HUES6 (cell line): ENCODE results near the gene GSG1L.

Source experiments
- H3K27ac ChIP-seq: 2 replicates; pipeline ENCODE4 v1.7.0; 2013; ENCODE audit warnings: low read depth, mild to moderate bottlenecking, low read length, inconsistent platforms
- H3K27me3 ChIP-seq: 2 replicates; pipeline ENCODE4 v1.6.1; 2013; ENCODE audit warnings: low read length; ENCODE audit not compliant: control insufficient read depth, insufficient read depth
- H3K36me3 ChIP-seq: 2 replicates; pipeline ENCODE4 v1.6.1; 2013; ENCODE audit warnings: low read length; ENCODE audit not compliant: control insufficient read depth, insufficient read depth
- H3K4me1 ChIP-seq: 2 replicates; pipeline ENCODE4 v1.6.1; 2013; ENCODE audit warnings: low read length; ENCODE audit not compliant: control insufficient read depth, insufficient read depth
- H3K4me3 ChIP-seq: 2 replicates; pipeline ENCODE4 v1.5.1; 2013; ENCODE audit warnings: low read depth, low read length
- H3K9ac ChIP-seq: one replicate; pipeline ENCODE4 v1.6.1; 2013; ENCODE audit warnings: mild to moderate bottlenecking, low read length
- H3K9me3 ChIP-seq: 2 replicates; pipeline ENCODE4 v1.6.1; 2013; ENCODE audit warnings: low read depth, low read length; ENCODE audit not compliant: control insufficient read depth, insufficient read depth

The GSG1L gene

GRCh38 chr16:28062261-28062846 is 1.2 kb downstream of the GSG1L start:
- H3K4me1 ChIP-seq = no peaks in the 10 kb centered on the region
- H3K9ac ChIP-seq = no peak overlapping the region
- no peaks in the 10 kb centered on the region for H3K9me3 ChIP-seq
- H3K36me3 ChIP-seq = no peaks in the 10 kb centered on the region
- no peak overlapping the region for H3K27ac ChIP-seq
- H3K27me3 ChIP-seq = peaks cover 87% of the 10 kb centered on the region
- H3K4me3 ChIP-seq = peak overlapping the region; percentile 58

GRCh38 chr16:28061352-28062101 is 2.0 kb downstream of the GSG1L start:
- H3K4me3 ChIP-seq = no peak overlapping the region
- H3K4me1 ChIP-seq = no peaks in the 10 kb centered on the region
- H3K27ac ChIP-seq = no peak overlapping the region
- peaks cover 83% of the 10 kb centered on the region for H3K27me3 ChIP-seq
- H3K9me3 ChIP-seq = no peaks in the 10 kb centered on the region
- no peak overlapping the region for H3K9ac ChIP-seq
- no peaks in the 10 kb centered on the region for H3K36me3 ChIP-seq

GRCh38 chr16:28059841-28060575 is 3.5 kb downstream of the GSG1L start:
- Histone ChIP-seq H3K9me3 (no peaks in the 10 kb centered on the region), H3K27me3 (peaks cover 69% of the 10 kb centered on the region), H3K4me1 (no peaks in the 10 kb centered on the region), H3K4me3 (no peak overlapping the region), H3K36me3 (no peaks in the 10 kb centered on the region), H3K27ac (no peak overlapping the region), H3K9ac (no peak overlapping the region)

- Histone ChIP-seq H3K36me3 (no peaks in the 10 kb centered on the region), H3K27ac (no peak overlapping the region), H3K9me3 (no peaks in the 10 kb centered on the region), H3K4me3 (no peak overlapping the region), H3K4me1 (no peaks in the 10 kb centered on the region), H3K27me3 (peaks cover 59% of the 10 kb centered on the region), H3K9ac (no peak overlapping the region)
Observed at GRCh38 chr16:28058839-28059589, 4.5 kb downstream of the GSG1L start.

GRCh38 chr16:28057949-28058348 is 5.6 kb downstream of the GSG1L start:
- H3K36me3 ChIP-seq = no peaks in the 10 kb centered on the region
- no peak overlapping the region for H3K27ac ChIP-seq
- H3K27me3 ChIP-seq = peaks cover 50% of the 10 kb centered on the region
- H3K4me1 ChIP-seq = no peaks in the 10 kb centered on the region
- H3K9ac ChIP-seq = no peak overlapping the region
- no peak overlapping the region for H3K4me3 ChIP-seq
- H3K9me3 ChIP-seq = no peaks in the 10 kb centered on the region

- no peaks in the 10 kb centered on the region for H3K9me3 ChIP-seq
- no peak overlapping the region for H3K9ac ChIP-seq
- H3K27ac ChIP-seq = no peak overlapping the region
- no peaks in the 10 kb centered on the region for H3K4me1 ChIP-seq
- no peak overlapping the region for H3K4me3 ChIP-seq
- H3K36me3 ChIP-seq = no peaks in the 10 kb centered on the region
- peaks cover 14% of the 10 kb centered on the region; the same call in 1 of the 2 replicates for H3K27me3 ChIP-seq
Observed at GRCh38 chr16:28053461-28053860, 10.1 kb downstream of the GSG1L start.

- Histone ChIP-seq H3K36me3 (no peaks in the 10 kb centered on the region), H3K4me1 (no peaks in the 10 kb centered on the region), H3K27me3 (peaks cover 9% of the 10 kb centered on the region; the same call in 1 of the 2 replicates), H3K27ac (no peak overlapping the region), H3K4me3 (no peak overlapping the region), H3K9ac (no peak overlapping the region), H3K9me3 (no peaks in the 10 kb centered on the region)
Observed at GRCh38 chr16:28052274-28053128, 11.0 kb downstream of the GSG1L start.

- Histone ChIP-seq H3K27ac (no peak overlapping the region), H3K4me1 (no peaks in the 10 kb centered on the region), H3K9ac (no peak overlapping the region), H3K36me3 (no peaks in the 10 kb centered on the region), H3K4me3 (no peak overlapping the region), H3K9me3 (no peaks in the 10 kb centered on the region), H3K27me3 (peaks cover 9% of the 10 kb centered on the region; the same call in 1 of the 2 replicates)
Observed at GRCh38 chr16:28051486-28051885, 12.0 kb downstream of the GSG1L start.

- no peaks in the 10 kb centered on the region for H3K36me3 ChIP-seq
- no peak overlapping the region for H3K4me3 ChIP-seq
- H3K9me3 ChIP-seq = no peaks in the 10 kb centered on the region
- no peak overlapping the region for H3K9ac ChIP-seq
- no peaks in the 10 kb centered on the region for H3K4me1 ChIP-seq
- no peak overlapping the region for H3K27ac ChIP-seq
- H3K27me3 ChIP-seq = no peaks in the 10 kb centered on the region
Observed at GRCh38 chr16:28042811-28043210, 20.7 kb downstream of the GSG1L start.

- Histone ChIP-seq H3K27me3 (no peaks in the 10 kb centered on the region), H3K4me1 (no peaks in the 10 kb centered on the region), H3K27ac (no peak overlapping the region), H3K4me3 (no peak overlapping the region), H3K9ac (no peak overlapping the region), H3K9me3 (no peaks in the 10 kb centered on the region), H3K36me3 (no peaks in the 10 kb centered on the region)
Observed at GRCh38 chr16:28041615-28042014, 21.9 kb downstream of the GSG1L start.
